HG03039 (cell line): Measurements from ENCODE around the gene CHCHD6.

Source experiments
- ATAC-seq: cut with Tn5 transposase; IDR thresholded peaks from one replicate; pipeline ENCODE4 v1.9.1; 2021; ENCODE audit warnings: mild to moderate bottlenecking, moderate library complexity; ENCODE audit not compliant: unreplicated experiment

The CHCHD6 gene

GRCh38 chr3:126737527-126737926, 33.5 kb downstream of the CHCHD6 start:
- ATAC-seq: no peak

GRCh38 chr3:126742057-126742456, 38.0 kb downstream of the CHCHD6 start:
- no peak for ATAC-seq

- ATAC-seq: no peak
Observed at GRCh38 chr3:126743350-126743749, 39.3 kb downstream of the CHCHD6 start.

- ATAC-seq: no peak
Observed at GRCh38 chr3:126743781-126744180, 39.7 kb downstream of the CHCHD6 start.

GRCh38 chr3:126745760-126746394, 41.8 kb downstream of the CHCHD6 start:
- ATAC-seq: no peak

GRCh38 chr3:126746395-126747177, 42.5 kb downstream of the CHCHD6 start:
- ATAC-seq: no peak

GRCh38 chr3:126747768-126748167, 43.7 kb downstream of the CHCHD6 start:
- ATAC-seq: no peak

GRCh38 chr3:126748701-126749546, 44.9 kb downstream of the CHCHD6 start:
- ATAC-seq: no peak

- ATAC-seq: no peak
Observed at GRCh38 chr3:126749547-126749875, 45.5 kb downstream of the CHCHD6 start.

GRCh38 chr3:126749931-126750755, 46.1 kb downstream of the CHCHD6 start:
- no peak for ATAC-seq

GRCh38 chr3:126750756-126751121, 46.7 kb downstream of the CHCHD6 start:
- no peak for ATAC-seq

- no peak for ATAC-seq
Observed at GRCh38 chr3:126751611-126752302, 47.7 kb downstream of the CHCHD6 start.

- ATAC-seq: no peak
Observed at GRCh38 chr3:126752303-126753190, 48.5 kb downstream of the CHCHD6 start.

GRCh38 chr3:126753191-126754160, 49.4 kb downstream of the CHCHD6 start:
- ATAC-seq: no peak

- no peak for ATAC-seq
Observed at GRCh38 chr3:126755866-126756265, 51.8 kb downstream of the CHCHD6 start.

GRCh38 chr3:126758026-126758425, 54.0 kb downstream of the CHCHD6 start:
- no peak for ATAC-seq

GRCh38 chr3:126758882-126759281, 54.8 kb downstream of the CHCHD6 start:
- ATAC-seq: no peak

GRCh38 chr3:126760541-126760940, 56.5 kb downstream of the CHCHD6 start:
- no peak for ATAC-seq
